DMS153 (cell line): ENCODE measurements around the gene SHBG.
A peak's percentile ranks its signal among the peaks of the same experiment; 100 is the strongest.
"Not testable (repeated sequence)": the region's sequence is repeated elsewhere in the genome, so short reads cannot be mapped to it uniquely, and the experiment has no call there.

Experiments
- DNase-seq: peaks from one replicate; lab custom pipeline; 2025; lab: John Stamatoyannopoulos, UW

Gene SHBG

GRCh38 chr17:7629939-7630571 is at the start of gene SHBG:
Gene SHBG, plus strand, starts transcription at chr17:7630135. Its CDS starts 38 bp downstream, at chr17:7630173.
- DNase-seq, result no peak

GRCh38 chr17:7580604-7581575 is 49.0 kb upstream of the SHBG start:
- no peak for DNase-seq

- DNase-seq, result no peak
Observed at GRCh38 chr17:7582396-7583252, 47.3 kb upstream of the SHBG start.

GRCh38 chr17:7583253-7584109 is 46.5 kb upstream of the SHBG start, which contains the start of gene MPDU1:
Gene MPDU1, plus strand, starts transcription at chr17:7583852. Its CDS starts 11 bp downstream, at chr17:7583863.
- DNase-seq, result peak; percentile 91

GRCh38 chr17:7586673-7587419 is 43.1 kb upstream of the SHBG start:
- no peak for DNase-seq

GRCh38 chr17:7587420-7588151 is 42.3 kb upstream of the SHBG start:
- no peak for DNase-seq

- no peak for DNase-seq
Observed at GRCh38 chr17:7588553-7589203, 41.3 kb upstream of the SHBG start.

- DNase-seq, result no peak
Observed at GRCh38 chr17:7589204-7589868, 40.6 kb upstream of the SHBG start.

GRCh38 chr17:7589891-7590691 is 39.8 kb upstream of the SHBG start, which contains the start of gene SOX15:
Gene SOX15, minus strand, starts transcription at chr17:7590094. Its CDS starts 418 bp downstream, at chr17:7589676.
- DNase-seq, result no peak

GRCh38 chr17:7590743-7591142 is 39.2 kb upstream of the SHBG start:
- no peak for DNase-seq

GRCh38 chr17:7591596-7591995 is 38.3 kb upstream of the SHBG start:
- DNase-seq, result no peak

- no peak for DNase-seq
Observed at GRCh38 chr17:7592422-7593021, 37.4 kb upstream of the SHBG start.

GRCh38 chr17:7593296-7593695 is 36.6 kb upstream of the SHBG start:
- DNase-seq, result no peak

- DNase-seq, result not testable (repeated sequence)
Observed at GRCh38 chr17:7597561-7597960, 32.4 kb upstream of the SHBG start.

- no peak for DNase-seq
Observed at GRCh38 chr17:7606280-7606679, 23.7 kb upstream of the SHBG start.

GRCh38 chr17:7610641-7611040 is 19.3 kb upstream of the SHBG start:
- DNase-seq, result no peak

GRCh38 chr17:7611635-7612293 is 18.2 kb upstream of the SHBG start:
- no peak for DNase-seq
